GM19372 (cell line): Measurements from ENCODE around the gene WDR70.
"Not testable (repeated sequence)": the region's sequence is repeated elsewhere in the genome, so short reads cannot be mapped to it uniquely, and the experiment has no call there.

ENCODE experiments used
- ATAC-seq: cut with Tn5 transposase; IDR thresholded peaks from one replicate; pipeline ENCODE4 v1.9.1; 2021; ENCODE audit warnings: mild to moderate bottlenecking, low read depth, moderate library complexity; ENCODE audit not compliant: unreplicated experiment

WDR70 gene

DNA sequence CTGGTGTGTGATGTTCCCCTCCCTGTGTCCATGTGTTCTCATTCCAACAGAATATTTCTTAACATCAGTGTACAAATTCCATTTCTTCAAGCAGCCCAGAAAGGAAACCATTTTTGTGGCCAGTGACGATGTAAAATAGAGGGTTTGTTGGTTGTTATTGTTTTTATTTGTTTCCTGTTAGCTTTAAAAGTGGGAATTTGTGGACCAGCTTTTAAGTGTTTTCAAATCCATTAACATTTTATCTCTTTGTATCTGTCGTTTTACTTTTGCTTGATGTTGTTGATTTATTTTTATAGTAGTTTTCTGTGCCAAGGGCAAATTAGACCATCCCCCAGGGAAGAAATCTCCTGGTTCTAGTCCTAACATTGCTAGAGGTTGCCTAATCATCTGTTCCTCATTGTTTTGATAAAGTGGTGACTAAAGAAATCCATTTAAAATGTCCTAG is 360.7 kb downstream of the WDR70 start:
- no peak for ATAC-seq

DNA sequence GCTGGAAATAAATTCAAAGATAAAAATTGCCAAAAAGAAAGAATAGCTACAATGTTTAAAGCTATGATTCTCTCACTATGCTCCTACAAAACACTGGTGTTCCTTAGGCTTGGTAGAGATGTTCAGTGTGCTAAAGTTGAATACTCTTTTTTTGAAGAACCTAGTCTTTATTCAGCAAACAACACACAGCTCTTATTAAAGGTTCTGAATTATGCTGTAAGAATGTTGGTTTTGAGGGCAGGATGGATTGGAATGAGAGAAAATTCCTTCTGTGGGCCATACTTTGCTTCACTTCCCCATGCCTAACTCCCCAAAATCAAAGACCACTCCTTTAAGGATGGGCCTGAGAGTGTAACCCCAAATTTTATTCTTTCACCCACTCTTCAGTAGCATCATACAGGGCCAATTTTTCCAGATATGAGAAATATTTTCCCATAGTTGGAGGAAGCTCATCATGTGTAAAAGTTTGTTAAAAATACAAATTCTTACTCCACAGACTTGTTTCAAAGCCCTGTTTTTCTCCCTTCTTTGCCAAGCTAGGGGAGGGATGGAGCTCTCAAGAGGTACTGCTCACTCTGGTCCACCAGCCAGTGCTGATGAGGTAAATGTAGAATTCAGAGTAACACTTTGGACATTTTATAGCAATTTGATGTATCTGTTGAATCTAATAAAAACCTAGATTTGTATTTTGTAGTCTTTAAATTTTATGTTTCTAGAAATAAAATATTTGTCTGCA is 361.4 kb downstream of the WDR70 start:
- ATAC-seq, result no peak

DNA sequence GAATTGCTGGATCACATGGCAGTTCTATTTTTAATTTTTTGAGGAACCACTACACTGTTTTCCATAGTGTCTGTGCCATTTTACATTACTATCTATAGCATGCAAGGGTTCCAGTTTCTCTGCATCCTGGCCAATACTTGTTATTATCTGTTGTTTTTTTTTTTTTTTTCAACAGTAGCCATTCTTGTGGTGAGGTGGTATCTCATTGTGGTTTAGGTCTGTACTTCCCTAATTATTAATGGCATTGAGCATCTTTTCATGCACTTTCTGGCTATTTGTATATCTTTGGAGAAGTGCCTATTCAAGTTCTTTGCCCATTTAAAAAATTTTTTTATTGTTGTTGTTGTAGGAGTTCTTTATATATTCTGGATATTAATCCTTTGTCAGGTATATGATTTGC is 363.0 kb downstream of the WDR70 start:
- ATAC-seq, result no peak

DNA sequence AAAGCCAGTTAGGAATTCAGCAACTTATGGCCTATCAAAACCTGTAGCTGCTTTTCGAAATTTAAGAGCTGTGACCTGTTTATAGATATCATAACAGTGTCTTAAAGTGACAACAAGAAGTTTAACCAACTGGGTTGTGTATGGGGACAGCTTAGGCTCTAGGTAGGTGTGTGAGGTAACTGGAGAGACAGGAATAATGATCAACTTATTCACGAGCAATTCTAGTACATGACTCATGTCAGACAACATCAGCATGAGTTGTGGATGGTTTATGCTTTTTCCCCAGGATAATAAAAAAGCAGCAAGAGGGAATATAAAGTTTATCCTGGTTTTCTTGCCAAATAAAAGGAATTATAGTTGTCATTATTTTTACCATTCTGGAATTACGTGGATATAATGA is 372.1 kb downstream of the WDR70 start:
- no peak for ATAC-seq

DNA sequence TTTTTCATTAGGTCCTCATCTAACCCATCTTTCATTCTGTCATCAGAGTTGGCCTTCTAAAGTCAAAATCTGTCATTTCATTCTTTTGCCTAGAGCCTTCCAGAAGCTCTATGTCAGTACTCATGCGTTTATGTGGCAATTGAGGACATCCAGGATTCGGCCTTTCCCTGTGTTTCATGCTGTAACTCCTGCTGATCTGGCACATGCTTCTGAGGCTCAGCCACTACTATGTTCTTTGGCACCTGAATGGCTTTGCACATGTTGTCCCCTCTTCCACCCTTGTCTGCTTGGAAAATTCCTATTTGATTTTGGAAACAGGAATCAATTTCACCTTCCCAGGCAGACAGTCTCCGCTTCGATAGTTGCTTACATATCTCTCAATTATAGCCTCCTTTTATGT is 375.9 kb downstream of the WDR70 start:
- no peak for ATAC-seq

DNA sequence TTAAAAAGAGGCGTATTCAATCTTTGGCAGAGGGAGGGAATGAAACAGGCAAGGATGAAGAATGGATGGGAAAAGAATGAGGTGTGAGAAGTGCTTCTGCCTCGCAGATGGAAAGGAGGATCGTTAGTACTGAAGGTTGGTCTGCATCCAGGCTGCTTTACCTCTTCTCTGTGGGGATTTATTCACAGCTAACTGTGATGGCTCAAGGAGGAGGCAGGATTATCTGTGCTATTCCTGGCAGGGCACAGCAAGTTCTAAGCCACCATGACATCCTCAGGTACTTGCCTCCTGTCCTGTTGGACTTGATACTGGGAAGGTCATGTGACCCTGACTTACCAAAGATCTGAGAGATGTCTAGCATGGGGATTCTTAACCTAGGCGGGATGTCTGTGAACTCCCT is 376.5 kb downstream of the WDR70 start:
- ATAC-seq, result no peak

DNA sequence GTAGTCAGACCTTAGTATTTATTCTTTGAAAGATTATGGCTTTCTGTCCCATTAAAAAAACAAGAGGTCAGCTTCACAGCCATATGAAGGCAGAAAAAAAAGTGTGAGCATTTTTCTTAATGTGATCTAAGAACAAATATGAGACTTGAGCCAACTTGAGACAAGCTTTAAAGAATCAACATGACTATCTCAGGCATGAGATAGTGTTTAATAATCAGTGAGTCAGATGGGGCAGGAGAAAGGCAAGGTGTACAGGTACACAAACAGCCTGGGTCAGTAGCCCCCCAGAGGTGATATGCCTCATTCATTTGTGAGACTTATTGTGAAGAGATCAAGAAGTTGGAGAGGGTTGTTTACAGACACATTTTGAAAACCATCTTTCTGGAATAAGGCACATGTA is 377.1 kb downstream of the WDR70 start:
- no peak for ATAC-seq

DNA sequence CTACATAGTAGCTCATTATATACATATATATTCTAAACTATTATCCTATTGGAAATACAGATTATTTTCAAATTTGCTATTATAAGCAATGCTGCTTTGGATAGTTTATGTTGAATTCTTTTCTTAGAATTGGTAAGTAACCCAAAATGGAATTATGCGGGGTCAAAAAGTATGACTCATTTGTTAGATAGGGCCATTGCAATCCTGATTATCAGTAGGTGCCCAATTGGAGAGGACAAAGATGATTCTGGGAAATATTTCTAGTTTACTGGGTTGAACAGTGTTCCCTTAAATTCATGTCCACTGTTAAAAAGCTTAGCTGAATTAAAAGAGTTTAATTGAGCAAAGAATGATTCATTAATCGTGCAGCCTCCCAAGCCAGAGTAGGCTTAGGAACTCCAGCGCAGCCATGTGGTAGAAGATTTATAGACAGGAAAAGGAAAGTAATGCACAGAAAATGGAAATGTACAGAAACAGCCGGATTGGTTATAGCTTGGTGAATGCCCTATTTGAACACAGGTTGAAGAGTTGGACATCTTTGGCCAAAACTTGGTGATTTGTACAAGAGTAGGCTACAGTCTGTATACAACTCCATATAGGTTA is 379.0 kb downstream of the WDR70 start:
- ATAC-seq, result no peak

DNA sequence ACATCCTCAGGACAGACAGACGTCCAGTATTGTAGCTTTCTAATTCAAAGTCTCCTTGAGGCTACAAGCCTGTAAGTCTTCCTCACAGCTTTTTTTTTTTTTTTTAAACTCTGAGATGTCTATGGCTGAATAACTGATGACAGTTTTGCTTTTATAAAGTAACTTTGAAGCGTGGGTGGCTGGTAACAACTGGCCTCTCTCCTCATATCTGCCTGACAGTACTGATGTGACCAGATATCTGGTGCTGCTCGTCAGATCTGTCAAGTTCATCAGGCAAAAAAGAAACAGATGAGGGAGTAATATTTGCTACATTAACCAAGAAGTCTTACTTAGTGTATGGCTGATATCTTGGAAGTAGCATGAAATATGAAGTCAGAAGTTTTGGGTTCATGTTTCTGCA is 388.1 kb downstream of the WDR70 start:
- no peak for ATAC-seq

DNA sequence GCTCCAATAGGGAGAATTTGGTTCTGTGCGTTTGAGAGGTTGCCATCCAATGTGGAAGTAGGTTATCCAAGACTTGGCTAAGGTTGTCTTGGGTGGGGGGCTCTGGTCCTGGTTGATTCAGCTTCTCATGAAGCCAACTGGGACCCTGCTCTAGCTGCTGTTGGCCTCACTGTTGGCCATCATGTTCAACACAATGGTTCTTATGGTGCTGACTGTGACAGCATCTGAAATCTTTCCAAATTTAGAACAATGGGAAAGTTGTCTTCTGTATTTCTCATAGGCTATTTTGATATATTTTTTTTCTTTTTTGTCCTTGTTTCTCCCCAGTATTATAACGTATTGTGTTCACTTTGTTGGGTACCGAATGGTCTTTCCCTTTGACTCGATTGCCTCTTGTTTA is 388.8 kb downstream of the WDR70 start:
- ATAC-seq, result no peak

DNA sequence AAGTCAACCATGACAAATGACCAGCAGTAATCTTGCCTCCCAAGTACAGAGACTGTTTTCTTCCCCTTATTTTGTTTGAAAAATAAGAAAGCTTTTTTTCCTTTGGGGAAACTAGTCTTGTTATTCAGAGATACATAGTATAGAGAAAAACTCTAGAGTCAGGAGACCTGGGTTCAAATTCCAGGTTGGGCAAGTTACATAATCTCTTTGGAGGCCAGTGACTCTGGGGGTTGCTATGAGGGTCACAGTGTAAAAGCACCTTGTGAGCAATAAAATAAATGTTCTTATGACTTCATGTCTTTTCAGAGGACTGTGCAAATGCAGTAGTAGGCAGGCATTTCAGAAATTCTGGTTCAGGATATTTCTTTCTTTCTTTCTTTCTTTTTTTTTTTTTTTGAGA is 389.3 kb downstream of the WDR70 start:
- no peak for ATAC-seq

DNA sequence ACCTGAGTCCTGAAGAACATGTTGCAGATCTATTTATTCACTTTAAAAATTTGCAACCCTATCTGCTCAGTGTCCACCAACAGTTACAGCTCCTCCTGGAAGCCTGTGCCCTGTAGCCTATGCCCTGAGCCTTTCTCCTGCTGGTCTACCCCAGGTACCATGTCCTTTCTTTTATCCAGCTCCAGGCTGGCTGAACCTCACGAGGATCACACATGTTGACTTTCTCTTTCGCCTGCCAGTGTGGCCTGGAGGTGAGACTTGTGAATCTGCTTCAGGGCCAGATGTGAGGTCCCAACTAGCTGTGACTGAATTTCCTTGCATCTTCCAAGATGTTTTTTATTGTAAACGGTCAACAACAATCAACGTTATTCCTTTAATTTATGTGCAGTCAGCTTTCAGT is 390.0 kb downstream of the WDR70 start:
- no peak for ATAC-seq

DNA sequence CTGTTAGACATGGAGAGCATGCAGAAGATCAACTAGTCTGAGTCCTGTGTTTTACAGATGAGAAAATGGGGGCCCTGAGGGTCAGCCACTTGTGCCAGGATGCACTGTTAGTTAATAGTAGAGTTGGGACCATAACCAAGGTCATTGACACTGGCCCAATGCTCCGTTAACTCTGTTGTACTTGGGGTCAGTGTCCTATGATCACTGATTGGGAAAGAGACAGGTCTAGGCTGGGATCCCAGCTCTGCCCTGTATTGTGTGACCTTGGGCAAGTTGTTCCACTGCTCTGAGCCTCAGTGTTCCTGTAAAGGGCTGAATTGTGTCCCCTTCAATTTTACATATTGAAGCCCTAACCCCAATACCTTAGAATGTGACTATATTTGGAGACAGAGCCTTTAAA is 390.7 kb downstream of the WDR70 start:
- no peak for ATAC-seq

DNA sequence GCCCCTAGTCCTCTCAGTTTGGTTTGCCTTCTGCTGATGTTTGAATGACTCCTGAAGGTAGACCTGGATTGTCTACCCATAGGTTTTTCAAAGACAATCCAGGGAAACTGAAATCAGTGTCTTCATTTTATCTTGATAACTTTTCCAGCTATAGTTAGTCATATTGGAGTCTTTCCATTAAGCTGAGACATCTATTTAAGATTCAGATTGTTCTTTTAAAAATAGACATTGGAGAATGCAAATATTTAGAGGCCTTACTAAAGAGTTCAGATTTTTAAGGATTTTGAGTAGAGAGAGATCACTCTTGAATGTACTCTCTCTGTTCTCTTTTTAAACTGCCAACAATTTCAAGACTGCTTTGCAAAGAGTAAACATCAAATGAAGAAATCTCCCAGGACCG is 391.7 kb downstream of the WDR70 start:
- no peak for ATAC-seq

DNA sequence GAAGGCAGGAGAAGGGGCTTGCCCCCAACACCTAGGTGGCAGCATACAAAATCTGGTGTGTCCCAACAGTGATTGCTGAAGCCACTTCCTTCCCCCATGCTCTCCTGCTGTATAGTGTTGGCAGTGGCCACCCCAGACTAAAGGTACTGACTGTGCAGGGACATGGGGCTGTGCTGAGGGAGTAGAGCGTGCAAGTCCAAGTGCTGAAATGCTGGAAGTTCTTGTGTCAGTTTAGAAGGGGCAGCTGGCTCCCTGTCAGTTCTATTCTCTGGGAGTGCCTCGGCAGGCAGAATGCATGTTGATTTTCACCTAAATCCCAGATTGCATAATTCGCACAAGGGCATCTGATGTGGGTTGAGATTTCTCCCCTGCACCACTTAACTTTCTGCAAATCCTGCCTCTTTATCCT is 392.1 kb downstream of the WDR70 start:
- no peak for ATAC-seq

DNA sequence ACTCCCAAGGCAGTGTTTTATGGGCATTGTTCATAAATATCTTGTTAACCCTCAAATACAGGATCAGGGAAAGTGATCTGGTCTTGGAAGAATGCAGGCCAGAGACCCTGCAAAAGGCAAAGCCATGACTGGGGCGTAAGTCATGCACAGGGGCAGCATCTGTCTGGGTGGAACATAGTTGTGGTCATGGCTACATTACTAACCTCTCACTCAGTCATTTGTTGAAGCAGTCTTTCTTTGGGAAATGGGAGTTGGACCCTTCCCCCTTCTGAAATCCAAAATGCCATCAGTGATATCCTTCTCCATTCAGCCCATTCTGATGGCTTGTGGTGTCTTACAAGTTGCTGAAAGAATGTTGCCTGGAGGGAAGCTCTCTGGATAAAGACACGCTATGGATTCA is 392.6 kb downstream of the WDR70 start:
- no peak for ATAC-seq

DNA sequence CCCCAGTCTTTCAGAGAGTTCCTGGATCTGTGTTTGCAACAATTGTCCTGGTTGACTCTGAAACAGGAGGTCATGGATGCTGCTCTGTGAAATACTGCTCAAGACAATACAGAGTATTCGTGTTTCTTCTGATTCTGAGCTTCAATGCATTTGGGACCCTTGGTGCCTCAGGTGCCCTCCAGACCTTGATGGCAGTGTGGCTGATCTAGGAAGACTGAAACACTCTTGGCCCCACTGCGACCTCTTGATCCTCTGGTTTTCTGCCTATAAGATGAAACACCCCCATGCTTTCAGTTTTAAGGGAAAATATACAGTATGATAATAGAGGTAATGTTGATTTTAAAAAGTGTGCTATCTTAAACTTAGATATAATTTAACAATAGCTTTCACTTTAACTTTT is 393.1 kb downstream of the WDR70 start:
- ATAC-seq, result no peak

DNA sequence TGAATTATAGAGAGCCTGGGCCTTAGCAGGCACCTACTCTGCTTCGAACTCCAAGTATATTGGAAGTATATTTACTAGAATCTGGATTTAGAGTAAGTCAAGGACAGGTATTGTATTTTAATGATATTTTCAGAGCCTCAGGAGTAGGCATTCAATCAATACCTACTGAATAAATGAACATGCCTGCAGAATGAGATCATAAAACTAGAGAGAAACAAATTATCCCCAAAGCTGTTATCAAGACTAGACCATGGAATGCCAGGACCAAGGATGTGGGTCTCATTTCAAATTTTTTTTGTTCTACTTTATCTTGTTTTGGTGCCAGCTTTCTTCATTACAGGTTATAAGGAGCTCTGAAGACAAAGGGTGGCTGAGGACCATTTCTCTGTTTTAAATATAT is 394.7 kb downstream of the WDR70 start:
- no peak for ATAC-seq

DNA sequence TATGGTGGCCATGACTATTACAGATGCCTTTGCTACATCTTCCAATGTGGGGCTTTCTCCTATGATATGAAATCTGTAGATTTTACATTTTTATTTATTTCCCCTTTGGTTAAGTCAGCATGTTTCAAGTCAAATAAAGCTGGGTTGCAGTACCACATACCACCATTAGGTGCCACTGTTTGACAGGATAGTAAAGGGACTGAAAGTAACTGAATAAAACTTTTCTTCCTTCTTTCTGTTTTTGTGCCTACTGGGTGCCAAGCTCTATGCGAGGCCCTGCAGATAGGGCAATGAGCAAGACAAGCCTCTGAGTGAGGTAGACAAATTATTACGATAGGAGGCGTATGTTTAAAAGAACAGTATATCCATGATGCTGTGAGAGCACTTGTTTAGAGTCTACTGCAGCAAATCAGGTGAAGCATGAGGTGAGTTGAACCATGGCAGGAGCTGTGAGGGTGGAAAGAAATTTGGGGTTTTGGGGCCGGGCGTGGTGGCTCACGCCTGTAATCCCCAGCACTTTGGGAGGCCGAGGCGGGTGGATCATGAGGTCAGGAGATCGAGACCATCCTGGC is 395.9 kb downstream of the WDR70 start:
- ATAC-seq, result no peak

DNA sequence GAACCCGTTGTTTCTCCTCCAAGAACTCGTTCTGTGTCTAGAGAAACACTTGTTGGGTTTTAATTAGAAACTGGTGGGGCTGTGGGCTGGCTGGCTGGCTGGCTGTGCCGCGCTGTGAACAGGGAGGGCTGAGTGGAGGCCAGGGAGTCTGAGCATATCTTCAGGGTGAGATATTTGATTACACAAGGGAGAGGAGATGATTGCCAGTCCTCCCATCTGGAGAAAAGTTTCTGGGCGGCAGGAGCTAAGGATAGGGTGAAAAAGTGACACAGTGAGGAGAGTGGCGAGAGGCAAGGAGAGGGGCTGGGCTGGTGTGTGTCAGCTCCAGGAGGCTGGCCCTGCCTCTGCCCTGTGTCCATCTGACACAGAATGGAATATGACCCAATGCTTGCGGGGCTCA is 397.7 kb downstream of the WDR70 start:
- no peak for ATAC-seq

DNA sequence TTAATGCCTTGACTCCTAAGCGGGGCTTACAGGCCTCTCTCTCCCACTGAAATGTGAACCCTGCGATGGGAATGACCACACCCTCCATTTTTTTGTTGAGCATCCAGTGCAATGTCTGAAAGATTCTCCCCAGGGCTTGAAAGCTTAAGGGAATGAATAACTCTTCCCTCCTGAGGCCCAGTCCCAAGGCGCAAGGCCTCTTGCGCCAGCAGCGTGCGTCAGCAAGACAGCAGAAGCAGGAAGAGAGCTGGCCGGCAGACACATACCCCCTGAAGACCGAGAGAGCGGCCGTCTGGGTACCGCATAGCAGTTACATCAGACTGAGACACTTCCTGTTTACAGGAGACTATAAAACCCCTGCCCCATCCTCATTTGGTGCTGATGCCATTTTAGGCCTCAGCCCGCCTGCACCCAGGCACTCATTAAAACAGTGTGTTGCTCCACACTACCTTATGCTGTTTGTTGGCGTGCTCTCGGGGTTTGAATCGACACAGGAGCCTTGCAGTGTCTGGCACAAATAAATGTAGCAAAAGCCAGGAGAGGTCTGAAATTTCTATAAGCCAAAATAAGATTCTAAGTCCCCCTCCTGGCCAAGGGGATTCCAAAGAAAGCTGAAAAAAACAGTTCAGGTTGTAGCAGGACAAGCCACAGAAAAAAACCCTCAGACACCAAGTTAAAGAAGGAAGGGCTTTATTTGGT is 398.5 kb downstream of the WDR70 start:
- ATAC-seq, result no peak

DNA sequence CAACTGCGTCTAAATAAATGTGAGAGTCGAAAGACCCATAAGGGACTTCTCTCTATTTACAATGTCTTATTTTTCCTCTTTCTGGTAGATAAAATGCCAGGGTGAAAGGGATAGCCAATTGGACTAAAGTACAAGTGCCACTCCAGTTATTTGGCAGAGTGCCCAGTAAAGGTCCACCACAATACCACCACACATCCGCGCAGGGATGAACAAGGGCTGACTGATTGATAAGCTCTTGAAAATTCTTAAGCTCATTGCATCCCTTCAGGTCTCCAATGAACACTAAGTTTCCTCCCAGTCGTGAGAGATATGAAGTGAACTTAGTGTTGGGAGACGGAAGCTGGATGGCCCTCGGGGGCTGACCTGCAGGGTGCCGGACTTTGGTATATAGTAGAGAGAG is 402.3 kb downstream of the WDR70 start:
- not testable (repeated sequence) for ATAC-seq
